CD4-positive, alpha-beta T cell (primary cell): ENCODE measurements around the gene SLC27A5. TPM values are rescaled to one million over a fixed set of nuclear protein-coding genes. Genes with fewer than 3 reads are reported as not detected.
A peak's percentile ranks its signal among the peaks of the same experiment; 100 is the strongest.

ENCODE experiments used
- ATAC-seq: fragments of 200-7000 bp; cut with Tn5 transposase; one replicate; pipeline ENCODE4 v1.10.0; 2022; ENCODE audit warnings: mild to moderate bottlenecking; ENCODE audit not compliant: poor library complexity
- CTCF ChIA-PET: fragments of 350-600 bp; sonication (Branson Sonifier 250); formaldehyde crosslinking; loops from one replicate; lab custom pipeline; 2021; ENCODE audit warnings: antibody characterized with exemption, inconsistent platforms; lab: Charles Lee
- POLR2A ChIA-PET: fragments of 350-600 bp; sonication (Branson Sonifier 250); formaldehyde crosslinking; loops from one replicate; lab custom pipeline; 2021; ENCODE audit warnings: antibody characterized with exemption, inconsistent platforms; lab: Charles Lee
- DNase-seq, 14 experiments: peaks; one replicate each; pipeline ENCODE4 v3.0.0-alpha.2; 2013 to 2020; ENCODE audit warnings: mixed read lengths in 2 of 14
- H3K27ac ChIP-seq, 2 donors: one replicate each; pipeline versions ENCODE4 v1.5.1 to v1.7.0; 2013; ENCODE audit warnings: low read length in 2 of 2, low read depth in 1 of 2, mild to moderate bottlenecking in 1 of 2
- H3K27me3 ChIP-seq, 2 experiments: 1 replicate in 1 of 2; 2 replicates in 1 of 2; pipeline versions ENCODE4 v1.6.1 to v1.7.0; 2013; ENCODE audit warnings: low read length in 2 of 2, control low read depth in 1 of 2, mild to moderate bottlenecking in 1 of 2, moderate library complexity in 1 of 2; ENCODE audit not compliant: insufficient read depth in 2 of 2, control insufficient read depth in 1 of 2
- H3K36me3 ChIP-seq: one replicate; pipeline ENCODE4 v1.6.1; 2013; ENCODE audit warnings: low read length, control low read depth; ENCODE audit not compliant: insufficient read depth
- H3K4me1 ChIP-seq: one replicate; pipeline ENCODE4 v1.6.1; 2013; ENCODE audit warnings: low read length, control low read depth; ENCODE audit not compliant: insufficient read depth
- H3K4me3 ChIP-seq: one replicate; pipeline ENCODE4 v1.5.1; 2013; ENCODE audit warnings: mild to moderate bottlenecking, low read length, moderate library complexity
- H3K9me3 ChIP-seq, 2 experiments: 1 replicate in 1 of 2; 2 replicates in 1 of 2; pipeline versions ENCODE4 v1.6.1 to v1.7.0; 2013; ENCODE audit warnings: low read length in 2 of 2, mild to moderate bottlenecking in 2 of 2, control low read depth in 1 of 2, moderate library complexity in 1 of 2; ENCODE audit not compliant: control insufficient read depth in 1 of 2, insufficient read depth in 1 of 2
- H3K27ac Mint-ChIP-seq: one replicate; pipeline ENCODE4 v1.8.0; 2020; ENCODE audit warnings: mixed read lengths
- H3K27me3 Mint-ChIP-seq: one replicate; pipeline ENCODE4 v1.8.0; 2021; ENCODE audit warnings: mixed read lengths
- H3K36me3 Mint-ChIP-seq: one replicate; pipeline ENCODE4 v1.8.0; 2021; ENCODE audit warnings: low read depth, mixed read lengths
- H3K4me1 Mint-ChIP-seq: one replicate; pipeline ENCODE4 v1.8.0; 2021; ENCODE audit warnings: low read depth, mixed read lengths
- H3K4me3 Mint-ChIP-seq: one replicate; pipeline ENCODE4 v1.8.0; 2020; ENCODE audit warnings: mild to moderate bottlenecking, mixed read lengths
- H3K9me3 Mint-ChIP-seq: one replicate; pipeline ENCODE4 v1.8.0; 2020; ENCODE audit warnings: mixed read lengths
- intact Hi-C, 2 experiments: fragments of 100-400 bp; cut with DNase I in 1 of 2; cut with micrococcal nuclease in 1 of 2; formaldehyde crosslinking; loops; one replicate each; pipeline versions ENCODE4 v1.15.1 to v1.9.0; 2023 to 2025; cut with DNase I, micrococcal nuclease
- total RNA-seq, 174 experiments: library from RNA in 2 of 174; stranded (reverse) in 2 of 174; gene quantifications; one replicate each; pipeline ENCODE4 v1.2.3 and lab custom pipeline; 2021 to 2026
- TF ChIP-seq, protein P1 (sequence below): fragments of 200-600 bp; IDR thresholded peaks from one replicate; pipeline ENCODE4 v1.8.0; 2022; ENCODE audit warnings: antibody characterized with exemption, mild to moderate bottlenecking

The SLC27A5 gene
- total RNA-seq, 2 experiments from 2014 or later: 3.5 to 4.8 TPM

DNA sequence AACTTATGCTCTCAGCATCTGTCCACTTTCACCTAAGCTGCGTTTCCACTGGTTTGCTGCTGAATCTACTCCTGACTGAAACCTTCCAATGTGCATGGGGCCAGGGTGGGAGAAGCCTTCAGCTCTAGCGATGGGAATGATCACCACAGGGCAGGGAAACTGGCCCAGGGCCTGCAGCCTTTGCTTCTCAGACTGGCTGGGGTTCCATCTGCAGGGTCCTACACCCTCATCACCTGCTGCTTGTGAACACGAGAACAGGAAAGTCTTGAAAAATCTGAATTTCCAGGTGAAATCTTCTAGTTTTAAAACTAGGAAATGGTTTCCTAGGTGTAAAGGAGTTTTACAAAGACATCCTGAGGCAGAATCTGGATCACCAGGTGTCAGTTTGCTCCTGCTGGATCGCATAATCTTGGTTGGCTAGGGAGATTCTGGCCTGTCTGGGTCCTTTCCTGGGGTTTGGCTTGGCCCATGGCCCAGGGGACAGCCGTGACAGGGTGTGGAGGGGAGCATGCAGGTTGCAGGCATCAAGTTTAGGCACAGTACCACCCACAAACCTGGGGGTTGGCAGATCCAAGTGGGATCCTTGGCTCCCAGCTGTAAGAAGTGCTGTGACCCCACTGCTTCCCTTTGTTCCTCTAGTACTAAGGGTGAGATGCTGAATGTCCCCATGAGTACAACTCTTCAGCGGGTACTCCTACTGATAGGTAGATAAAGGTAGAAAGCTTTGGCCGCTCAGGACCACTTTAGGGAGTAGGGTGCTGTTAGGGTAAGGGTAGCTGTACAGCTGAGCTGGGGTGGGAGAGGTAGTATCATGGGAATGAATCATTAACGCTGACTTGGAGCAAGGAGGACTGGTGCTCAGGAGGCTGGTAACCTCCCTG, 48.5 kb upstream of the SLC27A5 start:
- Histone ChIP-seq H3K27me3 (no peaks in the 10 kb centered on the region), H3K9me3 (no peaks in the 10 kb centered on the region), H3K27ac (peak overlapping the region in 1 of 2 donors; percentile 96), H3K4me1 (peaks cover 79% of the 10 kb centered on the region), H3K4me3 (peak overlapping the region; percentile 76), H3K36me3 (peaks cover 21% of the 10 kb centered on the region)
- Mint-ChIP-seq H3K4me3 (peak overlapping the region; percentile 98), H3K9me3 (no peaks in the 10 kb centered on the region), H3K27me3 (no peaks in the 10 kb centered on the region), H3K27ac (peak overlapping the region; percentile 96), H3K36me3 (peaks cover 37% of the 10 kb centered on the region), H3K4me1 (peaks cover 76% of the 10 kb centered on the region)
- POLR2A ChIA-PET: interaction anchor here (1.0 to 7.0 kb wide), 6 partner anchors 11 to 40 kb away, joined by 3 to 63 read pairs (median 24); partner anchors contain the start of genes MZF1, TRIM28 and ZBTB45
- TF ChIP-seq, protein P1, sequence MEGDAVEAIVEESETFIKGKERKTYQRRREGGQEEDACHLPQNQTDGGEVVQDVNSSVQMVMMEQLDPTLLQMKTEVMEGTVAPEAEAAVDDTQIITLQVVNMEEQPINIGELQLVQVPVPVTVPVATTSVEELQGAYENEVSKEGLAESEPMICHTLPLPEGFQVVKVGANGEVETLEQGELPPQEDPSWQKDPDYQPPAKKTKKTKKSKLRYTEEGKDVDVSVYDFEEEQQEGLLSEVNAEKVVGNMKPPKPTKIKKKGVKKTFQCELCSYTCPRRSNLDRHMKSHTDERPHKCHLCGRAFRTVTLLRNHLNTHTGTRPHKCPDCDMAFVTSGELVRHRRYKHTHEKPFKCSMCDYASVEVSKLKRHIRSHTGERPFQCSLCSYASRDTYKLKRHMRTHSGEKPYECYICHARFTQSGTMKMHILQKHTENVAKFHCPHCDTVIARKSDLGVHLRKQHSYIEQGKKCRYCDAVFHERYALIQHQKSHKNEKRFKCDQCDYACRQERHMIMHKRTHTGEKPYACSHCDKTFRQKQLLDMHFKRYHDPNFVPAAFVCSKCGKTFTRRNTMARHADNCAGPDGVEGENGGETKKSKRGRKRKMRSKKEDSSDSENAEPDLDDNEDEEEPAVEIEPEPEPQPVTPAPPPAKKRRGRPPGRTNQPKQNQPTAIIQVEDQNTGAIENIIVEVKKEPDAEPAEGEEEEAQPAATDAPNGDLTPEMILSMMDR: no peak
- ATAC-seq (no peak), DNase-seq (peak in 1 of 14 experiments; percentile 5)
- intact Hi-C loops: no loop called here
- CTCF ChIA-PET: interaction anchor here (1.7 to 2.7 kb wide), 2 partner anchors 21 to 40 kb away, joined by 5 to 9 read pairs; partner anchors contain the start of gene ZBTB45

DNA sequence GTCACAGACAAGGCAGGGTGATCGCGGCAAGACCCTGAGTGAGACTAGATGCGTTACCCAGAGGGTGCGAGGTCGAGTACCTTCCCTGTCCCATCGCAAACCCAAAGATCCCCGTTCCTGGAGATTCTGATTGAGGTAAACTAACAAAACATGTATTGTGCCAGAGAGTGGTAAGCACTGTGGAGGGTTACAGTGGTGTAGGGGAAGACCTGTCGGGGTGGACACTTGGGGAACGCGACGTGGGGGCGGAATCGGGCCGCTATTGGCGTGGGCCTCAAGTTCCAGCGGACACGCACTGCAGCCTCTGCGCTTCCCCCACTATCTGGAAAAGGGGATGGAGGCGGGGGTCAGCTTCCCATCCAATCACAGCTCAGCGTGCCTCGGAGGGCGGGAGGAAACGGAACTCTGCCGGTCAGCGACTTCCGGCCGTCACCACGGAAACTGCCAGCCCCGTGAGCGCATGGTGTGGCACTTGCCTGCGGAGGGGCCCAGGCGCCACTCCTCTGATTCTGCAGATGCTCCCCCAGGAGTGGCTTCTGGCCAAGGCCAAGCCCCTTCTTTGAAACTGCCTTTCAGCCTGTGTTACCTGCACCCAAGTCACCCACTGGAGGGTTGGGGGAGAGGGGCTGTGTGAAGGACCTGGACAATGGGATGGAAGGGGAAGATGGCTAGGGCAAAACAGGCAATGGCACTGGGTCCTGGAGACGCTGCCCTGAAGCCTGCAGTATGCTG, 47.6 kb upstream of the SLC27A5 start:
- Mint-ChIP-seq H3K4me1 (peaks cover 82% of the 10 kb centered on the region), H3K27me3 (no peaks in the 10 kb centered on the region), H3K27ac (peak overlapping the region; percentile 96), H3K4me3 (peak overlapping the region; percentile 98), H3K36me3 (peaks cover 45% of the 10 kb centered on the region), H3K9me3 (no peaks in the 10 kb centered on the region)
- Histone ChIP-seq H3K36me3 (peaks cover 21% of the 10 kb centered on the region), H3K4me3 (peak overlapping the region; percentile 76), H3K27me3 (no peaks in the 10 kb centered on the region), H3K9me3 (no peaks in the 10 kb centered on the region), H3K4me1 (peaks cover 87% of the 10 kb centered on the region), H3K27ac (peak overlapping the region; percentile 88 to 96)
- DNase-seq: peak in 11 of 14 experiments; percentile 31 to 79 (median 48)
- TF ChIP-seq, protein P1: no peak
- intact Hi-C loops: loop anchor here (1.0 kb wide), 3 partner anchors 13 to 39 kb away; partner anchors contain the start of gene MZF1 (in 1 of the 2)
- CTCF ChIA-PET: interaction anchor here (1.7 to 2.7 kb wide), 2 partner anchors 22 to 39 kb away, joined by 5 to 9 read pairs; partner anchors contain the start of gene ZBTB45
- ATAC-seq: peak; percentile 0
- POLR2A ChIA-PET: interaction anchor here (0.5 to 7.0 kb wide), 4 partner anchors 12 to 39 kb away, joined by 3 to 63 read pairs (median 26); partner anchors contain the start of genes MZF1, TRIM28 and ZBTB45
